Measurements from ENCODE around the gene DTX1.

DNA sequence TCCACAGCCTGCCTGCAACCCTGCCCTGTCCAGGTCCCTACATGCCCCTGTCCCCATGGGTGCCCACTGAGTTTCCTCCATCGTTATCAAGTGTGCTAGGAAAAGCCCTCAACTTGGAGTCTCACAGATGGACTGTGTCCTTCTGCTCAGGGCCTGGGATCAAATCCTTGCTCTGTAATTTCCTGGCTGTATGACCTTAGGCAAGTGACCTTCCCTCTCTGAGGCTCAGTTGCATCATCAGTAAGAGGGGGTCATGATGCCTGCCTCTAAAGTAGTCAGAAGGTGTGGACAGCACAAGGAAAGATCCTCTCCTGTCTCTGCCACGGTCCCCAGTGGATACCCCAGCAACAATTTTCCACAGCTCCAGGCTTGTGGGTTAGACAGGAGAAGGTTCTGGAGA, 56.9 kb downstream of the DTX1 start:
- TF ChIP-seq, protein P1, sequence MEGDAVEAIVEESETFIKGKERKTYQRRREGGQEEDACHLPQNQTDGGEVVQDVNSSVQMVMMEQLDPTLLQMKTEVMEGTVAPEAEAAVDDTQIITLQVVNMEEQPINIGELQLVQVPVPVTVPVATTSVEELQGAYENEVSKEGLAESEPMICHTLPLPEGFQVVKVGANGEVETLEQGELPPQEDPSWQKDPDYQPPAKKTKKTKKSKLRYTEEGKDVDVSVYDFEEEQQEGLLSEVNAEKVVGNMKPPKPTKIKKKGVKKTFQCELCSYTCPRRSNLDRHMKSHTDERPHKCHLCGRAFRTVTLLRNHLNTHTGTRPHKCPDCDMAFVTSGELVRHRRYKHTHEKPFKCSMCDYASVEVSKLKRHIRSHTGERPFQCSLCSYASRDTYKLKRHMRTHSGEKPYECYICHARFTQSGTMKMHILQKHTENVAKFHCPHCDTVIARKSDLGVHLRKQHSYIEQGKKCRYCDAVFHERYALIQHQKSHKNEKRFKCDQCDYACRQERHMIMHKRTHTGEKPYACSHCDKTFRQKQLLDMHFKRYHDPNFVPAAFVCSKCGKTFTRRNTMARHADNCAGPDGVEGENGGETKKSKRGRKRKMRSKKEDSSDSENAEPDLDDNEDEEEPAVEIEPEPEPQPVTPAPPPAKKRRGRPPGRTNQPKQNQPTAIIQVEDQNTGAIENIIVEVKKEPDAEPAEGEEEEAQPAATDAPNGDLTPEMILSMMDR (optimal IDR thresholded peaks at IDR 0.05 in 1 of 3, IDR thresholded peaks at IDR 0.05 in 1 of 3, conservative IDR thresholded peaks at IDR 0.05 in 1 of 3; ENCODE audit: extremely low read depth in 1 of 3, insufficient read depth in 2 of 3, low read length in 3 of 3), result no peak
- TF ChIP-seq EZH2 (IDR thresholded peaks at IDR 0.05; ENCODE audit: low read length), result no peak

Measured in keratinocyte (primary cell).